Lower leg skin (tissue), 4 donors: ENCODE data around the gene ANXA6. TPM values are rescaled to one million over a fixed set of nuclear protein-coding genes. Genes with fewer than 3 reads are reported as not detected.
A peak's percentile ranks its signal among the peaks of the same experiment; 100 is the strongest.

ENCODE experiments used
- DNase-seq, 2 donors: peaks; one replicate each; pipeline ENCODE4 v3.0.0-alpha.2; 2019; ENCODE audit warnings: low spot score in 2 of 2
- H3K4me3 ChIP-seq: fragments of 200-600 bp; sonication (generic); 2 replicates; pipeline ENCODE4 v1.5.1; 2017; ENCODE audit warnings: mild to moderate bottlenecking, low read depth; ENCODE audit not compliant: poor library complexity, severe bottlenecking
- POLR2A ChIP-seq, 2 donors: fragments of 450-650 bp; IDR thresholded peaks; one replicate each; pipeline ENCODE4 v1.6.1; 2016 to 2017; ENCODE audit warnings: antibody characterized with exemption in 2 of 2, mild to moderate bottlenecking in 1 of 2, moderate library complexity in 1 of 2
- WGBS, 2 donors: methylation state at CpG; one replicate each; pipeline ENCODE4 v1.1.5; 2018; 5-methylcytosine and 5-hydroxymethylcytosine counted together
- intact Hi-C: fragments of 100-400 bp; cut with DNase I; formaldehyde crosslinking; loops from one replicate; pipeline ENCODE4 v1.15.0; 2023; ENCODE audit warnings: low total_unique reads
- total RNA-seq, 4 donors: library from RNA; depleted of rRNA; stranded (reverse); fragments of >200 nt; gene quantifications; one replicate each; pipeline ENCODE4 v1.1.0, GENCODE V29; 2016
- TF ChIP-seq, protein P1 (sequence below), 3 donors: fragments of 450-650 bp; IDR thresholded peaks; one replicate each; pipeline ENCODE4 v1.5.1; 2016; ENCODE audit warnings: antibody characterized with exemption in 3 of 3, mild to moderate bottlenecking in 3 of 3, moderate library complexity in 2 of 3

Gene ANXA6
- total RNA-seq, 4 donors from 2014 or later: 34.2 to 68.4 (median 43.3) TPM

DNA sequence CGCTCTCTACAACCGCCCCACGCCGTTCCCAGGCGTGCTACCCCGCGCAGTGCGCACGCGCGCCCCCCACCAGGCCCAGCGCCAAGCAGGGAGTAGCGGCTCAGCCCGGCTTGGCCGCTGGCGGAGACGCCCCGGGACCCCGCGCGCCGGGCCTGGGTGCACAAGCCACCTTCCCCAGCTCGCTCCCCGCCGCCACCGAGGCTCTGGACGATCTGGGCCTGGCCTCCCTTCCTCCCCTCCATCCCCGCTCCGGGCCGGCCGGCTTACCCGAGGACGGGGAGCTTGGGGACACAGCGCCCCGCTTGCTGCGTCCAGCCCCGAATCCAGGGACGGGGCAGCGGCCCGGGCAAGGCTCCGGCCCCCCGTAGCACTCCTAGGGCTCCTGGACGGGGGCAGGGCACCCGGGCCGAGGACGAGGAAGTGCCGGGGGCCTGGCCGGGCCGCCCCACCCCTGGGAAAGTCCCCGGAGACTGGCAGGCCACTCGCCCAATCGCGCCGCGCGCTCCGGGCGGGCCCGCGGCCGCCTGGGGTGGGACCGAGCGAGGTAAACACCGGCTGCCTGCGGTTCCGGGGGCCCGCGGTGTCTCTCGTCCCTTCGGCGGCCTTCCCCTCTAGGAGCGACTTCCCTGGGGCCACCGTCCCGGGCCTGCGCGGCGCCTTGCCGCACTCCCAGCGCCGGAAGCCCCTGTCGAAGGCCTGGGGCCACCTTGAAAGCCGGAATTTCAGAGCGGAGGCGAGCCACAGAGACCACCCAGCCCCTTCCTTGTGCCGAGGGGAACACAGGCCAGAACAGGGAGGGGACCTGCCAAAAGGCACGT, 76.8 kb downstream of the ANXA6 start, which contains the start of gene TNIP1:
Gene TNIP1, minus strand, starts transcription at position 422 of the 818 bp plus-strand sequence. CDS start 15,939 bp downstream, outside the sequence.
- TF ChIP-seq POLR2A (IDR thresholded peaks at IDR 0.05): peak in 1 of 2 donors; percentile 54
- TF ChIP-seq, protein P1, sequence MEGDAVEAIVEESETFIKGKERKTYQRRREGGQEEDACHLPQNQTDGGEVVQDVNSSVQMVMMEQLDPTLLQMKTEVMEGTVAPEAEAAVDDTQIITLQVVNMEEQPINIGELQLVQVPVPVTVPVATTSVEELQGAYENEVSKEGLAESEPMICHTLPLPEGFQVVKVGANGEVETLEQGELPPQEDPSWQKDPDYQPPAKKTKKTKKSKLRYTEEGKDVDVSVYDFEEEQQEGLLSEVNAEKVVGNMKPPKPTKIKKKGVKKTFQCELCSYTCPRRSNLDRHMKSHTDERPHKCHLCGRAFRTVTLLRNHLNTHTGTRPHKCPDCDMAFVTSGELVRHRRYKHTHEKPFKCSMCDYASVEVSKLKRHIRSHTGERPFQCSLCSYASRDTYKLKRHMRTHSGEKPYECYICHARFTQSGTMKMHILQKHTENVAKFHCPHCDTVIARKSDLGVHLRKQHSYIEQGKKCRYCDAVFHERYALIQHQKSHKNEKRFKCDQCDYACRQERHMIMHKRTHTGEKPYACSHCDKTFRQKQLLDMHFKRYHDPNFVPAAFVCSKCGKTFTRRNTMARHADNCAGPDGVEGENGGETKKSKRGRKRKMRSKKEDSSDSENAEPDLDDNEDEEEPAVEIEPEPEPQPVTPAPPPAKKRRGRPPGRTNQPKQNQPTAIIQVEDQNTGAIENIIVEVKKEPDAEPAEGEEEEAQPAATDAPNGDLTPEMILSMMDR (IDR thresholded peaks at IDR 0.05): no peak
- 0 to 1% methylated on average over 8 to 53 of the region's 86 CpGs for WGBS, 2 donors
- intact Hi-C loops: no loop called here
- H3K4me3 ChIP-seq: peak within 1 kb of the TSS; percentile 89
- DNase-seq: peak; percentile 90 to 98

DNA sequence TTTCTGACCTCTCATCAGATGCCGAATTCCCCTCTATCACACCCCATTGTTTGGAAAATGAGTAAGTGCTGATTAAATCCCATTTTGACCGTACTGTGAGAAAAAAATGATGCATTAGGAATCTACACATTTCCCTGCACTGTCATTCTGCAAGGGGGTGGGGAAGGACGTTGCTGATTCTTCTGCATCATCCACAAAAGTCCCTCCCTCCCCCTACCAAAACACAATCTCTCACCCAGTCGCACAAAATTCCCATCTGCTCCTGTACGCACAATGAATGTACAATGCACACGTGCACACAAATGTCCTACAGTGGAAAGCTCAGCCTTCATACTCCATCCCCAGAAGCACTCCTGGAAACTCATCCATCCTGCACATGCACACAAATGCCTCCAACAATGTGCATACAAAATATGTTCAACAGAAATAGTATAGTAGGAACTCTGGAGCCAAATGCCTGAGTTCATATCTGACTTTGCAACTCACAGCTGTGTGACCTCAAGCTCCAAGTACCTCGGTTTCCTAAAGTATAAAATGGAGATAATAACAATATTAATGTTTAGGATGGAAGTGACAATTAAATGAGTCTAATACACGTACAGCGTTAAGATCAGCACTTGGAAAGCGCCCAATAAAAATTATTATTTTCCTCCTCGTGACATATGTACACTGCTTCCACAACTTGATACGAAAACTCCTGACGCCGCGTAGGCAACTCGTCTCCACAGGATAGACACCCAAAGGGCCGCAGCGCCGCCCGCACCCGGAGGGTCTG, 77.6 kb downstream of the ANXA6 start:
- H3K4me3 ChIP-seq: peak overlapping the region; percentile 89
- WGBS, 2 donors: 7 to 10% methylated on average over 21 of the region's 21 CpGs
- DNase-seq: no peak
- intact Hi-C loops: no loop called here
- TF ChIP-seq POLR2A (IDR thresholded peaks at IDR 0.05): no peak

DNA sequence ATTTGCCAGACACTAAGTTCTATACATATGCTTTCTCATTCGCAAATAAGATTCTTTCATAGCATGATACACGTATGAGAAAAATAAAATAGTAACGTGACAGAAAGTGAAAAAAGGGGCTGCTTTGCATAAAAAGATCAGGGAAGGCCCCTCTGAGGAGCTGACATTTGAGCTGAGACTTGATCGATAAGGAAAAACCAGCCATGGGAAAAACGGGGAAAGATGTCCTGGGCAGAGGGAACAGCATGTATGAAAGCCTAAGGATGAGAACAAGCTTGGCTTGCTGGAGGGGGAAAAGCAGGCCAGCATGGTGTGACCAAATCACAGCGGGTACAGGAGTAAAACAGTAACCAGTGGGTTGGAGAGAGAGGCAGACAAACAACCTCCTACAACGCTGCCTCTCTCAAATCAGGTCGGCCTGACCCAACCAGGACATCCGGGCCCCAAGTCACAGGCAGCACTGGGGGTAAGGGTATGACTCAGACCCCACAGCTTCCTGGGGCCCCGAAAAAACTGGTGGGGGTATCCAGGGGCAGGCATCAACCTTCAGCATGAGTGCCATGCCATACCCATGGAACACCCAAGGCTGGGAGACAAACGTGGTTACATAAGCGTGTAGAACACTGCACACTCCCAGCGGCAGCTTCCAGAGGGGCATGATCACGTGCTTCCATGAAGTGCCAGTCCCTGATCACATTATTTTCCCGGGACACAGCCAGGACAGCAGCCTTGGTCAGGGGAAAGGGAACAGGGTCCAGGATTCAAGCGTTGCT, 78.9 kb downstream of the ANXA6 start:
- H3K4me3 ChIP-seq: no peak overlapping the region
- 76 to 80% methylated on average over 16 of the region's 16 CpGs for WGBS, 2 donors
- intact Hi-C loops: no loop called here
- no peak for TF ChIP-seq POLR2A (IDR thresholded peaks at IDR 0.05)
- TF ChIP-seq, protein P1 (IDR thresholded peaks at IDR 0.05): no peak
- no peak for DNase-seq

DNA sequence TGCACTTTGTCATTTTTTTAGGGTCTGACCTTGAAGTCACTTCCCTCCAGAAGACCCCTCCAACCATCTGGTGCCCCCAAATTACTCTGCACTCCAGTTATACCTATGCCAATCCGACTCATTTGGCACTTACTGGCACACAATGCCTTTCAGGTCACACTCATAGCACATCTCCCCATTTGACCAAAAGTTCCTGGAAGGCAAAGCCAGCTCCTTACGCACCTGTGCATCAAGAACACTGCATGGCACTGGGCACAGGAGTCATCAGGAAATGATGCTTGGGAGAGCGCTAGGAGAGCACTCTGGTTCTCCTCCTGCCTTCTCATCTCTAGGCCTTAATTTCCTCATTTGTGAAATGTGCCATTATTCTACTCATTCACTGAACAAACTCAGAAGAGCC, 79.6 kb downstream of the ANXA6 start:
- H3K4me3 ChIP-seq: no peak overlapping the region
- no peak for TF ChIP-seq POLR2A (IDR thresholded peaks at IDR 0.05)
- TF ChIP-seq, protein P1 (IDR thresholded peaks at IDR 0.05): no peak
- 88 to 93% methylated on average over 3 of the region's 3 CpGs for WGBS, 2 donors
- intact Hi-C loops: no loop called here
- no peak for DNase-seq

DNA sequence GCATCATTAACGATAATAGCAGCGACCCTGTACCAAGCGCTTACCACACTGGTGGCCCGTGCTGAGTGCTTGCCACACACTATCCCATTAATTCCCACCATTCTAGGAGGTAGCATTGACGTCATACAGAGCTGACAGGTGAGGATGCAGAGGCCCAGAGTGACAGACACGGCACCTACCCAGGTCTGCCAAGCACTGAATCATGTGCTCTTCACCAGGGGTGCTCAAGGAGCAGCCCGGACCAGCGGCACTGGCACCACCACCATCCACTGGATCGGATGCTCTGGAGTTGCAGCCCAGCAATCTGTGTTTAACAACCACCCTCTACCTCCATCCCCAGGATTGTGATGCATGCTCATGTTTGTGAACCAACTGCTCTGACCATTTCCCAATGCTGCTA, 80.2 kb downstream of the ANXA6 start:
- no peak overlapping the region for H3K4me3 ChIP-seq
- TF ChIP-seq, protein P1 (IDR thresholded peaks at IDR 0.05): no peak
- no peak for TF ChIP-seq POLR2A (IDR thresholded peaks at IDR 0.05)
- 93 to 94% methylated on average over 9 of the region's 9 CpGs for WGBS, 2 donors
- intact Hi-C loops: no loop called here
- DNase-seq: no peak
